ENCODE data around the gene ULBP1.

DNA sequence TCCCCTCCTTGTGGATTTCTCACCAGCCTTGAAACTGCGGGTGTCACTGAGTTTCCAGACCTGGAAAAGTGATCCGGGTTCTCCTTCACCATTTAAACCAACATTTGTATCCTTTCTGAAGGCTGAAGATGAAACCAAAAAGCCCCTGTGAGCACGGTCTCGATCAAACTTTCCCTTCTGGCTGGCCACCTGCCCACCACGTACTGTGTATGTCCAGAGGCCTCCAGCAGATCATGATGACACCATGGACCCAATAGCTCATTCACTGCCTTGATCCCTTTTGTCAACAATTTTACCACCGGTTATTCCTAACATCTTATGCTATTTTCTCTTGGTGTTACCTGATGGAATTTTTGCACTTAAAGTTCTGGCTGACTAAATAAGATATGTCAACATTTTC is 15.6 kb downstream of the ULBP1 start:
- TF ChIP-seq CTCF (conservative IDR thresholded peaks at IDR 0.05) (no peak), ZFX (IDR thresholded peaks at IDR 0.05) (no peak)
